Mesendoderm (in vitro differentiated cells): ENCODE measurements around the gene HEY2.
A peak's percentile ranks its signal among the peaks of the same experiment; 100 is the strongest.

Source experiments
- DNase-seq: peaks from one replicate; pipeline ENCODE4 v3.0.0; 2013
- H2AK5ac ChIP-seq: 2 replicates; pipeline ENCODE4 v1.6.1; 2013; ENCODE audit warnings: low read length, inconsistent platforms
- H2BK120ac ChIP-seq: 2 replicates; pipeline ENCODE4 v1.6.1; 2013; ENCODE audit warnings: low read depth, mild to moderate bottlenecking, low read length, moderate library complexity, mixed read lengths
- H2BK15ac ChIP-seq: replicated peaks from 2 replicates; pipeline ENCODE4 v1.6.1; 2013; ENCODE audit warnings: low read depth, mild to moderate bottlenecking, moderate library complexity
- H2BK5ac ChIP-seq: 2 replicates; pipeline ENCODE4 v1.6.1; 2013; ENCODE audit warnings: low read length, inconsistent platforms
- H3K18ac ChIP-seq: 2 replicates; pipeline ENCODE4 v1.6.1; 2013; ENCODE audit warnings: mild to moderate bottlenecking, low read length, mixed read lengths
- H3K23ac ChIP-seq: one replicate; pipeline ENCODE4 v1.6.1; 2013; ENCODE audit warnings: low read length
- H3K27ac ChIP-seq: 2 replicates; pipeline ENCODE4 v1.5.1; 2013; ENCODE audit warnings: low read depth, mild to moderate bottlenecking, inconsistent platforms, low read length, moderate library complexity
- H3K27me3 ChIP-seq: 2 replicates; pipeline ENCODE4 v1.6.1; 2013; ENCODE audit warnings: low read length, control low read depth, mild to moderate bottlenecking, inconsistent platforms; ENCODE audit not compliant: insufficient read depth, poor library complexity
- H3K36me3 ChIP-seq: 2 replicates; pipeline ENCODE4 v1.6.1; 2013; ENCODE audit warnings: low read length, inconsistent platforms; ENCODE audit not compliant: control insufficient read depth, insufficient read depth
- H3K4ac ChIP-seq: one replicate; pipeline ENCODE4 v1.6.1; 2013; ENCODE audit warnings: low read depth, mild to moderate bottlenecking, low read length, moderate library complexity
- H3K4me1 ChIP-seq: 2 replicates; pipeline ENCODE4 v1.6.1; 2013; ENCODE audit warnings: low read depth, low read length, inconsistent platforms; ENCODE audit not compliant: control insufficient read depth
- H3K4me2 ChIP-seq: 2 replicates; pipeline ENCODE4 v1.6.1; 2013; ENCODE audit warnings: low read length
- H3K4me3 ChIP-seq: 2 replicates; pipeline ENCODE4 v1.5.1; 2013; ENCODE audit warnings: mild to moderate bottlenecking, low read length
- H3K56ac ChIP-seq: one replicate; pipeline ENCODE4 v1.6.1; 2013; ENCODE audit warnings: low read length
- H3K79me1 ChIP-seq: 2 replicates; pipeline ENCODE4 v1.6.1; 2013; ENCODE audit warnings: low read length, inconsistent platforms
- H3K79me2 ChIP-seq: 2 replicates; pipeline ENCODE4 v1.6.1; 2013; ENCODE audit warnings: mild to moderate bottlenecking, low read length; ENCODE audit not compliant: control insufficient read depth, insufficient read depth
- H3K9ac ChIP-seq: 2 replicates; pipeline ENCODE4 v1.6.1; 2013; ENCODE audit warnings: low read length, inconsistent platforms
- H4K5ac ChIP-seq: one replicate; pipeline ENCODE4 v1.6.1; 2013; ENCODE audit warnings: low read length
- H4K8ac ChIP-seq: one replicate; pipeline ENCODE4 v1.6.1; 2013; ENCODE audit warnings: low read depth, mild to moderate bottlenecking, control low read depth, low read length, moderate library complexity
- WGBS: extraction: QIAGEN DNeasy Blood & Tissue Kit; methylation state at CpG from one replicate; pipeline ENCODE4 v1.1.7; 2013; ENCODE audit warnings: low lambda C conversion rate, missing lambda C conversion rate; ENCODE audit not compliant: insufficient coverage; ENCODE audit errors: extremely low coverage; 5-methylcytosine and 5-hydroxymethylcytosine counted together

The HEY2 gene

DNA sequence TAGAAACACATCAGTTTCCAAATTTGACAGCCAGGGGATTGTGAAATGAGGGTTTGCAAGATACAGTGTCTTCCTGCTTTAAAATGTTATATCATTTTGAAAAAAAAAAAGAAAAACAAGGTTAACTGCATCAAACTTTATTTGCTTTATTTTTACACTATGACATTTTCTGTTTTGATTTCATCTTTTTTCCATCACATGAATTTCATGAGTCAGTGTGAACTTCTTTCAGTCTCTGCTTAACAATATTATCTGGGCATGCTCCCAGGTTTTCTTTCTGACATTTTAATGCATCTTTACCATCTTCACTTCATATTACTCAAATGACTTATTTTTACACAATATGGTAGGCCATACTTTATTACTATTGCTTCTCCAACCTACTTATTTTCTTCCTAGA is 43.2 kb downstream of the HEY2 start:
- Histone ChIP-seq H3K79me1 (no peaks in the 10 kb centered on the region), H3K27ac (no peak overlapping the region), H3K27me3 (no peaks in the 10 kb centered on the region), H2BK120ac (no peak overlapping the region), H3K18ac (no peak overlapping the region), H2BK15ac (no peak overlapping the region), H3K79me2 (no peaks in the 10 kb centered on the region), H4K5ac (no peak overlapping the region), H2BK5ac (no peak overlapping the region), H3K4me3 (no peak overlapping the region), H3K4me1 (peaks cover 3% of the 10 kb centered on the region), H2AK5ac (no peak overlapping the region), H3K56ac (no peak overlapping the region), H3K4ac (no peak overlapping the region), H3K23ac (no peak overlapping the region), H3K36me3 (no peaks in the 10 kb centered on the region), H3K9ac (no peak overlapping the region), H3K4me2 (no peak overlapping the region), H4K8ac (no peak overlapping the region)
- no peak for DNase-seq

DNA sequence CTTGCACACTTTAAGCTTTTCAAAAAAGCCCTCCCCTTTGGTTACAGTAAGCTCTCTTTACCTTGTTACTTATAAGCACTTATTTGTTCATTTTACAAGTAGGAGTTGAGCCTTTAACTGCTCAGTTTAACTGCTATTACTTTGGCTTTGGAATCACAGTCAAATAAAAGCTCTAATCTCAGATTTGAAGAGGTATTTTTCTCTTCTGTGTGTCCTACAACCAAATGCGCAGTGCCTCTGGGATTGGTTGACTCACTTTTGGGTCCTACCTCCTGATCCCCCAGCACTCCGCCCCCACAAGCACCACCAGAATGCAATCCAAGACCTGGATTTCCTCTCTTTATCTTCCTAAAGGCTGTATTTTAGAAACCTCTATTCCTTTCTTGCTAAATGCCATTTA is 43.8 kb downstream of the HEY2 start:
- Histone ChIP-seq H3K4me2 (no peak overlapping the region), H3K4me3 (no peak overlapping the region), H3K27ac (no peak overlapping the region), H4K8ac (no peak overlapping the region), H3K4me1 (peaks cover 3% of the 10 kb centered on the region), H3K18ac (no peak overlapping the region), H2BK5ac (no peak overlapping the region), H3K79me2 (no peaks in the 10 kb centered on the region), H3K36me3 (no peaks in the 10 kb centered on the region), H2BK15ac (no peak overlapping the region), H2AK5ac (no peak overlapping the region), H3K56ac (no peak overlapping the region), H3K79me1 (no peaks in the 10 kb centered on the region), H2BK120ac (no peak overlapping the region), H3K9ac (no peak overlapping the region), H3K23ac (no peak overlapping the region), H4K5ac (no peak overlapping the region), H3K27me3 (no peaks in the 10 kb centered on the region), H3K4ac (no peak overlapping the region)
- WGBS, result no CpG with 5 or more reads among the region's 2 CpGs
- peak; percentile 31 for DNase-seq

DNA sequence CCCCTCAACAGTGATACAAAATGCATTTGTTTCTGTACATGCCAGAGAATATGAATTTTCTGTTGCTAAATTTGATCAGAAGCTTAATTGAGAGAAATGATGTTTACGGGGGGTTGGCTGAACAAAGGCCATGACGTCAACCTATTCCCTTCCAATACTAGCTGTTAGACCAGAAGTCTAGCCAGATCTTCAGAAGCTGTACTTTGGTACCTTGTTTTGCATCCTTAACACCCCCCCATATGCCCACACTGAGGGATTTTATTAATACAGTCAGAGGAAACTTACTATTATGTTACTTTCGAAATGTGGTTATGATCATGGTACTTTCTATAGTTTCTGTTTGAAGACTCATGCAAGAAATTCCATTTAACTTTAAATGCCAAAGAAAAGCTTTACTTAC is 44.4 kb downstream of the HEY2 start:
- no peaks in the 10 kb centered on the region for H3K79me1 ChIP-seq
- H3K79me2 ChIP-seq, result no peaks in the 10 kb centered on the region
- no peak overlapping the region for H4K5ac ChIP-seq
- H3K4me3 ChIP-seq, result no peak overlapping the region
- H2BK5ac ChIP-seq, result no peak overlapping the region
- no peak overlapping the region for H3K27ac ChIP-seq
- no peak overlapping the region for H3K23ac ChIP-seq
- WGBS, result no CpG with 5 or more reads among the region's 3 CpGs
- no peak overlapping the region for H3K4ac ChIP-seq
- no peak overlapping the region for H3K4me2 ChIP-seq
- no peak overlapping the region for H2BK120ac ChIP-seq
- DNase-seq, result no peak
- H3K36me3 ChIP-seq, result no peaks in the 10 kb centered on the region
- H3K9ac ChIP-seq, result no peak overlapping the region
- H4K8ac ChIP-seq, result no peak overlapping the region
- no peak overlapping the region for H2AK5ac ChIP-seq
- peaks cover 3% of the 10 kb centered on the region for H3K4me1 ChIP-seq
- no peak overlapping the region for H3K56ac ChIP-seq
- H3K18ac ChIP-seq, result no peak overlapping the region
- no peak overlapping the region for H2BK15ac ChIP-seq
- H3K27me3 ChIP-seq, result no peaks in the 10 kb centered on the region

DNA sequence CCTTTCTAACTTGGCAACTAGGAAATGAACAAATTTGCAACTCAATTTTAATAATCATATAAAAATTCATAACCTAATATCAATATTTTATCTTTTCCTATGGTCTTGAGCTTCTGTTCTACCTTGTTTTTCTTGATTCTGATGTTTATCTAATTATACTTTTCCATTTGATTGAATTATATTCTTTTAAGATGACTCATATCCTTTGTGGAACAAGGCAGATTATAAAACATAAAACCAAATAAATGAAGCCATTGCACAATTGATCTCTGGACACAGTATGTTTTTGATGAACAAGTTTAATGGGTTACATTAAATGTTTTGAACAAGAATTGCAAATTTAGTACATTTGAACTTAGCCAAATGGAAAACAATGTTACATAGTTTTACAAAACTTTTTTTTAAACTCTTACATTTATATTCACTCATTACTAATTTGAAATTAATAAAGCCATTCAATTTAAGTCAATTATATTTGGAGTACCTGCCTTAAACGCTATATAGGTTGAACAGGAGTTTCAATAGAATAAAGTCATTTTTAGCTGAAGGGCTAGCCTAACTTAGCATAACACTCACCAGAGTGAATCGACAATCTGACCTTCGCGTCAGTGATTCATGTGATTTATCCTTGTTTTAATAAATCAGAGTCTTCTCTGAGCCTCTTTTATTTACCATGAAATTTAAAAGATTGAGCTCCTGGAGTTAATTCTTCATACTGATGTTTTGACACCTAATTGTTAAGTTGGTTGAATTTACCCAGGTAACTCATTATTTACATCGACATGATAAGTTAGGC is 45.1 kb downstream of the HEY2 start:
- no peaks in the 10 kb centered on the region for H3K36me3 ChIP-seq
- H2AK5ac ChIP-seq, result no peak overlapping the region
- H3K4me1 ChIP-seq, result peaks cover 4% of the 10 kb centered on the region
- no peaks in the 10 kb centered on the region for H3K27me3 ChIP-seq
- no peak overlapping the region for H3K27ac ChIP-seq
- no peak overlapping the region for H3K4me3 ChIP-seq
- no peak overlapping the region for H3K9ac ChIP-seq
- no peaks in the 10 kb centered on the region for H3K79me2 ChIP-seq
- DNase-seq, result no peak
- no peak overlapping the region for H2BK120ac ChIP-seq
- no peak overlapping the region for H2BK15ac ChIP-seq
- no peak overlapping the region for H3K4me2 ChIP-seq
- no peak overlapping the region for H3K23ac ChIP-seq
- no peak overlapping the region for H4K5ac ChIP-seq
- no peak overlapping the region for H3K4ac ChIP-seq
- no peak overlapping the region for H3K18ac ChIP-seq
- H3K56ac ChIP-seq, result no peak overlapping the region
- H2BK5ac ChIP-seq, result no peak overlapping the region
- H3K79me1 ChIP-seq, result no peaks in the 10 kb centered on the region
- no peak overlapping the region for H4K8ac ChIP-seq
- no CpG with 5 or more reads among the region's 5 CpGs for WGBS

DNA sequence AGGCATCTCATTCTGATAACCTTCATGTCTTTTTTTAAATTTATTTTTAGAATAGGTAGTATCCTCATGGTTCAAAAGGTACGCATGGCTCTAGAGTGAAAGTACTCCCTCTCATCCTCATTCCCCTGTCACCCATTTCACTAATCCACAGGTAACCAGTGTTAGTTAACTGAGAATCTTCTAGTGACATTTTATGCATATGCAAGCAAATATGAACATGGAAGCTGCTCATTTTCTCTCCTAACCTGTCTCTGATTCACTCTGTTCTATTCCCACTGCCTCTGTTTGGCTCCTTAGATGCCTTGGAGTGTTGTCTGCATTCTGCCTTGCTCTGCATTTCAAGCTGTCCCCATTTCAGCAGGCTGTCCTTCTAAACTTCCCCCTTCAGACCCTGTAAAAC is 45.9 kb downstream of the HEY2 start:
- H3K56ac ChIP-seq, result no peak overlapping the region
- no peak overlapping the region for H3K9ac ChIP-seq
- no peaks in the 10 kb centered on the region for H3K36me3 ChIP-seq
- no peak overlapping the region for H4K5ac ChIP-seq
- no peak overlapping the region for H3K18ac ChIP-seq
- H4K8ac ChIP-seq, result no peak overlapping the region
- no peaks in the 10 kb centered on the region for H3K79me1 ChIP-seq
- no peak overlapping the region for H2BK120ac ChIP-seq
- no peak overlapping the region for H3K4ac ChIP-seq
- H2AK5ac ChIP-seq, result no peak overlapping the region
- no peaks in the 10 kb centered on the region for H3K27me3 ChIP-seq
- H3K79me2 ChIP-seq, result no peaks in the 10 kb centered on the region
- no peak overlapping the region for H3K27ac ChIP-seq
- no peak overlapping the region for H3K4me3 ChIP-seq
- H3K4me1 ChIP-seq, result peaks cover 2% of the 10 kb centered on the region
- H2BK15ac ChIP-seq, result no peak overlapping the region
- no CpG with 5 or more reads among the region's 1 CpG for WGBS
- H3K4me2 ChIP-seq, result no peak overlapping the region
- no peak for DNase-seq
- H3K23ac ChIP-seq, result no peak overlapping the region
- H2BK5ac ChIP-seq, result no peak overlapping the region
